Measurements from ENCODE around the gene SLC1A2. TPM values are rescaled to one million over a fixed set of nuclear protein-coding genes. Genes with fewer than 3 reads are reported as not detected.

SLC1A2 gene
- total and polyA plus RNA-seq, 2 of the 4 experiments (the other 2 are of a cell fraction), result 0.15 to 0.54 TPM

DNA sequence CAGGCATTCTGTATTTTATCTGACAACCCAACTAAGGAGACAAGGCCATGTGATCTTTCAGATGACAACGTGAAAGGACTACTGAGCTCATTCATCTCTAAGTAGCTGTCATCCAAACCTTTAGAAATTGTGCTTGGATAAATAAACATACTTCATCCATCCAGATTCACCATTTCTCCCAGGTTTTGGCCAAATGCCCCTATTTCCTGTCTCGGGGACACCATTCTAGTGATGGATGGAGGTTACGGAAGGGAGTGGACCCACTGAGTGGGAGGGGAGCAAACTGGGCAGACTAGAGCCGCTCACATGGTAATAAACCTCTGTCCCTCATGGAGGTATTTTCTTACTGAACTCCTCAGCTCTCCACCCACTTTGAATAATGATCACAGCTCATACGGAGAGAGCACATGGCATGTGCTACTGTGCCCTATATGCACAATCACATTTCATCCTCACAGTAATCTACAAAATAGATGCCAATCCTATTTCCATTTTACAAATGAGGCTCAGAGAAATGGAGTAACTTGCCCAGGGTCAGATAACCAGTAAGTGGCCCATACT is 114.4 kb downstream of the SLC1A2 start (continued):
- no peak for TF ChIP-seq MAZ (IDR thresholded peaks at IDR 0.05; ENCODE audit: borderline replicate concordance, low read depth, low read length)
- TF ChIP-seq CHD1 (IDR thresholded peaks at IDR 0.05; ENCODE audit: low read depth, low read length), result no peak
- TF ChIP-seq RCOR1 (IDR thresholded peaks at IDR 0.05; ENCODE audit: insufficient replicate concordance, low read length), result no peak
- TF ChIP-seq RFX5 (IDR thresholded peaks at IDR 0.05; ENCODE audit: low read depth, low read length), result no peak

DNA sequence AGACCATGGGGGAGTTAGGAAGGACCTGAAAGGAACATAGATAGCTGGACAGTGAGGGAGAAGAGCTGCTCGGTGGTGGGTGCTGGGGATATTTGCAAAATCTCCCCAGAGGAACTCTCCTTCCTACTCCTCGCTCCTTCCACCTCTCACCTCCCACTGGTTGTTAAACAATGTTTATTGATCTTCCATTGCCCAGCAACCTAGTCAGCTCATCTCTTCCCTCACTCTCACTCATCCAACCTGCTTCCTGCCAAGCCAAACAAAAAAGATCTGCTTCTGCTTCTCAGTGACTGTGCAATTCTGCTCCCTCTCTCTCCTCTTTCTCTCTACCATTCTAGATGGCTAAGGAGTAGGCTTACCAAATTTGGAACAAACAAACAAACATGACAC is 115.0 kb downstream of the SLC1A2 start:
- ChIA-PET POLR2A (ENCODE audit: unreplicated experiment) (no interaction called here), CTCF (interaction anchor here (0.5 to 1.8 kb wide), 4 partner anchors 14 to 264 kb away, joined by 3 to 7 read pairs (median 4); no protein-coding TSS in a partner anchor)
- Histone ChIP-seq H3K14ac (replicated peaks; ENCODE audit: low read depth, low read length) (peak overlapping the region; percentile 60), H3K27me3 (ENCODE audit: control insufficient read depth, insufficient read depth, low read length) (no peaks in the 10 kb centered on the region), H2BK20ac (ENCODE audit: low read depth, low read length) (peak overlapping the region; percentile 63), H3K18ac (ENCODE audit: low read depth, low read length) (peak overlapping the region; percentile 55), H3K4me3 (ENCODE audit: insufficient read depth, low read depth, low read length) (no peak overlapping the region), H3K4ac (ENCODE audit: low read depth, low read length) (peak overlapping the region; percentile 67), H4K20me1 (ENCODE audit: insufficient read depth, low read length) (no peaks in the 10 kb centered on the region), H2AK5ac (ENCODE audit: low read depth, low read length) (peak overlapping the region; percentile 41; the same call in 1 of the 2 replicates), H3K56ac (ENCODE audit: extremely low read depth, insufficient read depth, low read length) (no peak overlapping the region), H2BK5ac (ENCODE audit: low read depth, low read length, poor library complexity, severe bottlenecking) (peak overlapping the region; percentile 86), H2AFZ (replicated peaks; ENCODE audit: low read length, poor library complexity) (peak overlapping the region; percentile 37), H3K9me1 (ENCODE audit: insufficient read depth, low read length) (no peaks in the 10 kb centered on the region), H3K79me1 (ENCODE audit: low read depth in 1 of 2, low read length in 2 of 2) (peaks cover 0 to 11% of the 10 kb centered on the region in 2 experiments; a peak in 2 of 4 replicates), H3K23ac (ENCODE audit: low read depth, low read length) (no peak overlapping the region; the same call in 1 of the 2 replicates), H3K9ac (ENCODE audit: low read depth, low read length) (no peak overlapping the region), H2BK15ac (ENCODE audit: low read depth, low read length) (peak overlapping the region; percentile 5), H3K9me3 (ENCODE audit: control insufficient read depth, insufficient read depth, low read length) (no peaks in the 10 kb centered on the region), H3K4me1 (ENCODE audit: control insufficient read depth, insufficient read depth, low read length) (peaks cover 14% of the 10 kb centered on the region), H2AK9ac (replicated peaks; ENCODE audit: low read depth, low read length, poor library complexity) (peak overlapping the region; percentile 29), H2BK120ac (ENCODE audit: low read depth, low read length) (peak overlapping the region; percentile 77), H4K8ac (ENCODE audit: low read depth in 2 of 2, low read length in 2 of 2) (peak overlapping the region in 1 of 2 experiments; percentile 55; a peak in 3 of 4 replicates), H3K36me3 (ENCODE audit: control insufficient read depth, insufficient read depth, low read length) (no peaks in the 10 kb centered on the region), H3K27ac (ENCODE audit: insufficient read depth, low read length) (peak overlapping the region; percentile 68), H3K4me2 (ENCODE audit: low read depth, low read length) (peak overlapping the region; percentile 12; the same call in 1 of the 2 replicates), H4K91ac (ENCODE audit: insufficient read depth, low read depth, low read length) (peak overlapping the region; percentile 74), H4K5ac (ENCODE audit: low read depth, low read length) (peak overlapping the region; percentile 51)
- TF ChIP-seq CHD1 (IDR thresholded peaks at IDR 0.05; ENCODE audit: low read depth, low read length) (no peak), NFE2L2 (IDR thresholded peaks at IDR 0.05; ENCODE audit: low read depth, low read length) (peak; percentile 96), MXI1 (IDR thresholded peaks at IDR 0.05; ENCODE audit: borderline replicate concordance, low read depth, low read length) (no peak), BHLHE40 (IDR thresholded peaks at IDR 0.05; ENCODE audit: low read depth, low read length) (no peak), RCOR1 (IDR thresholded peaks at IDR 0.05; ENCODE audit: insufficient replicate concordance, low read length) (no peak), USF2 (IDR thresholded peaks at IDR 0.05; ENCODE audit: low read depth, low read length) (no peak), RFX5 (IDR thresholded peaks at IDR 0.05; ENCODE audit: low read depth, low read length) (no peak), POLR2A (IDR thresholded peaks at IDR 0.05; ENCODE audit: low read depth, low read length) (no peak), RAD21 (IDR thresholded peaks at IDR 0.05; ENCODE audit: low read length) (peak; percentile 23; the same call in 1 of the 2 replicates), MAFK (IDR thresholded peaks at IDR 0.05; ENCODE audit: low read depth, low read length) (peak; percentile 65), SMC3 (IDR thresholded peaks at IDR 0.05; ENCODE audit: low read depth, low read length) (no peak), CEBPB (IDR thresholded peaks at IDR 0.05; ENCODE audit: low read depth, low read length) (0 out of 2 replicates have a peak, but pooled peaks have one; percentile 8), MAZ (IDR thresholded peaks at IDR 0.05; ENCODE audit: borderline replicate concordance, low read depth, low read length) (no peak)
- TF ChIP-seq, protein P1, sequence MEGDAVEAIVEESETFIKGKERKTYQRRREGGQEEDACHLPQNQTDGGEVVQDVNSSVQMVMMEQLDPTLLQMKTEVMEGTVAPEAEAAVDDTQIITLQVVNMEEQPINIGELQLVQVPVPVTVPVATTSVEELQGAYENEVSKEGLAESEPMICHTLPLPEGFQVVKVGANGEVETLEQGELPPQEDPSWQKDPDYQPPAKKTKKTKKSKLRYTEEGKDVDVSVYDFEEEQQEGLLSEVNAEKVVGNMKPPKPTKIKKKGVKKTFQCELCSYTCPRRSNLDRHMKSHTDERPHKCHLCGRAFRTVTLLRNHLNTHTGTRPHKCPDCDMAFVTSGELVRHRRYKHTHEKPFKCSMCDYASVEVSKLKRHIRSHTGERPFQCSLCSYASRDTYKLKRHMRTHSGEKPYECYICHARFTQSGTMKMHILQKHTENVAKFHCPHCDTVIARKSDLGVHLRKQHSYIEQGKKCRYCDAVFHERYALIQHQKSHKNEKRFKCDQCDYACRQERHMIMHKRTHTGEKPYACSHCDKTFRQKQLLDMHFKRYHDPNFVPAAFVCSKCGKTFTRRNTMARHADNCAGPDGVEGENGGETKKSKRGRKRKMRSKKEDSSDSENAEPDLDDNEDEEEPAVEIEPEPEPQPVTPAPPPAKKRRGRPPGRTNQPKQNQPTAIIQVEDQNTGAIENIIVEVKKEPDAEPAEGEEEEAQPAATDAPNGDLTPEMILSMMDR (conservative IDR thresholded peaks at IDR 0.05; ENCODE audit: low read depth, low read length), result no peak
- ATAC-seq (ENCODE audit: low read depth), result peak; percentile 43
- no CpG with 5 or more reads among the region's 2 CpGs for WGBS, 2 experiments (ENCODE audit: extremely low coverage in 2 of 2, insufficient read length in 1 of 2)
- intact Hi-C loops (cut with micrococcal nuclease), result loop anchor here (10.0 kb wide), 3 partner anchors 150 to 380 kb away; no protein-coding TSS in a partner anchor
- in situ Hi-C loops (cut with MboI; ENCODE audit: low sequenced_read_pairs), result no loop called here
- BruUV-seq (replicated peaks), result no TSS peak
- DNase-seq, result peak; percentile 88
- dilution Hi-C loops (cut with HindIII; ENCODE audit: low sequenced_read_pairs, unreplicated experiment), result no loop called here

Data from IMR-90 (cell line).